ENCODE results near the gene LDLRAD3. TPM values are rescaled to one million over a fixed set of nuclear protein-coding genes. Genes with fewer than 3 reads are reported as not detected.

LDLRAD3 gene
- total RNA-seq, 2 experiments from 2014 or later: 0.22 to 0.59 TPM

DNA sequence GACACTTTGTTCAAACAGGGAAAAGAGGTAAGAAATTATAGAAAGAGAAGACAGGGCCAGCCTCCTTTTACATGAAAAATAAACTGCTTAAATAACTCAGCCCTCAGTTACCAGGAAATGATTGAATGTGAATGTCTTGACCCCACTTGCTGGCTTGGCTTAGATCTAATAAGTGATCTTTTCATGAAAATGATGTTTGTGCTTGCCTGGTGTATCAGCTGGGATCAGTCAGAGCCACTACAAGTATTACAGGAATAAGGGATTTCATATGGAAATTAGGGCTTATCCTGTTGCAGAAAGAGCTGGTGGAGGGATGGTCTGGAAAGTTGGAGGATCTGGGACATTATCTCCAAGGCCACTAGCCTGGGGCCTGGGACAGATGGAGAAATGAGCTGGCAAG lies 293.5 kb downstream of the LDLRAD3 start:
- Mint-ChIP-seq H3K4me1 (ENCODE audit: low read depth) (no peaks in the 10 kb centered on the region), H3K4me3 (no peak overlapping the region), H3K27me3 (peaks cover 1% of the 10 kb centered on the region), H3K36me3 (ENCODE audit: low read depth) (no peaks in the 10 kb centered on the region), H3K9me3 (no peaks in the 10 kb centered on the region), H3K27ac (no peak overlapping the region)
- intact Hi-C loops (cut with micrococcal nuclease): no loop called here
- ChIA-PET POLR2A (no interaction called here), CTCF (no interaction called here)
- no peak for ATAC-seq
- no peak for DNase-seq
- no peak for TF ChIP-seq CTCF (IDR thresholded peaks at IDR 0.05)

- Mint-ChIP-seq H3K27me3 (peaks cover 1% of the 10 kb centered on the region), H3K27ac (no peak overlapping the region), H3K4me3 (no peak overlapping the region), H3K9me3 (no peaks in the 10 kb centered on the region), H3K36me3 (ENCODE audit: low read depth) (no peaks in the 10 kb centered on the region), H3K4me1 (ENCODE audit: low read depth) (no peaks in the 10 kb centered on the region)
- intact Hi-C loops (cut with micrococcal nuclease): no loop called here
- POLR2A ChIA-PET: no interaction called here
- DNase-seq: no peak
- no peak for TF ChIP-seq CTCF (IDR thresholded peaks at IDR 0.05)
- no peak for ATAC-seq
- CTCF ChIA-PET: no interaction called here
These were observed 294.3 kb downstream of the LDLRAD3 start for GRCh38 chr11:36238036-36238631.

GRCh38 chr11:36238881-36239280 lies 295.0 kb downstream of the LDLRAD3 start:
- H3K4me1 Mint-ChIP-seq (ENCODE audit: low read depth): no peaks in the 10 kb centered on the region
- ChIA-PET POLR2A (no interaction called here), CTCF (interaction anchor here (1.0 kb wide), 1 partner anchor 27 kb away, joined by 3 read pairs; no protein-coding TSS in a partner anchor)
- H3K9me3 Mint-ChIP-seq: no peaks in the 10 kb centered on the region
- intact Hi-C loops (cut with micrococcal nuclease): no loop called here
- peaks cover 1% of the 10 kb centered on the region for H3K27me3 Mint-ChIP-seq
- TF ChIP-seq CTCF (IDR thresholded peaks at IDR 0.05): no peak
- no peak overlapping the region for H3K4me3 Mint-ChIP-seq
- ATAC-seq: no peak
- H3K36me3 Mint-ChIP-seq (ENCODE audit: low read depth): no peaks in the 10 kb centered on the region
- no peak for DNase-seq
- H3K27ac Mint-ChIP-seq: no peak overlapping the region

GRCh38 chr11:36239636-36240035 lies 295.8 kb downstream of the LDLRAD3 start:
- H3K4me3 Mint-ChIP-seq: no peak overlapping the region
- H3K27ac Mint-ChIP-seq: no peak overlapping the region
- POLR2A ChIA-PET: no interaction called here
- DNase-seq: no peak
- no peaks in the 10 kb centered on the region for H3K36me3 Mint-ChIP-seq (ENCODE audit: low read depth)
- H3K9me3 Mint-ChIP-seq: no peaks in the 10 kb centered on the region
- ATAC-seq: no peak
- H3K4me1 Mint-ChIP-seq (ENCODE audit: low read depth): no peaks in the 10 kb centered on the region
- no peak for TF ChIP-seq CTCF (IDR thresholded peaks at IDR 0.05)
- peaks cover 1% of the 10 kb centered on the region for H3K27me3 Mint-ChIP-seq
- CTCF ChIA-PET: interaction anchor here (1.0 kb wide), 1 partner anchor 26 kb away, joined by 3 read pairs; no protein-coding TSS in a partner anchor
- intact Hi-C loops (cut with micrococcal nuclease): no loop called here

DNA sequence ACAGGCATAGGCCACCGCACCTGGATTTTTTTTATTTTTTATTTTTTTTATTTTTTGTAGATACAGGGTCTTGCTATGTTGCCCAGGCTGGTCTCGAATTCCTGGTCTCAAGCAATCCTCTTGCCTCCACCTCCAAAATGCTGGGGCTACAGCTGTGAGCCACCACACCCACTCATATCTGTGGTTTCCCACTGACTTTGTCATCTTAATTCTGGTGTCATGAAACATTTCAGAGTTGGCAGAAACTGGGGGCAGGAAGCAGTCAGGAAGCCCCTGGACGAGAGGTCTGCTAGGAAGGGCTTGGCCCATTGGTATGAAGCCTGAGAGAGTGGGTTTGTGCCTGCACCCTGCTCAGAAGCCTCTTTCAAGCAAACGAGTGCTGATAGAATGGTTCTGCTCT lies 296.3 kb downstream of the LDLRAD3 start:
- ATAC-seq (no peak), DNase-seq (no peak)
- TF ChIP-seq CTCF (IDR thresholded peaks at IDR 0.05): no peak
- Mint-ChIP-seq H3K9me3 (no peaks in the 10 kb centered on the region), H3K27me3 (peaks cover 1% of the 10 kb centered on the region), H3K27ac (no peak overlapping the region), H3K36me3 (ENCODE audit: low read depth) (no peaks in the 10 kb centered on the region), H3K4me1 (ENCODE audit: low read depth) (no peaks in the 10 kb centered on the region), H3K4me3 (no peak overlapping the region)
- POLR2A ChIA-PET: no interaction called here
- CTCF ChIA-PET: no interaction called here
- intact Hi-C loops (cut with micrococcal nuclease): no loop called here

Measured in activated CD8-positive, alpha-beta T cell treated with anti-CD3 and anti-CD28 coated beads for 36 hours (primary cell).